ENCODE results near the gene CDH4. TPM values are rescaled to one million over a fixed set of nuclear protein-coding genes. Genes with fewer than 3 reads are reported as not detected.

The CDH4 gene
- total and polyA plus RNA-seq, 9 donors: 0.12 to 4.4 (median 0.36) TPM

GRCh38 chr20:61664556-61665320 is 412.7 kb downstream of the CDH4 start:
- Histone ChIP-seq H3K36me3 (no peaks in the 10 kb centered on the region), H3K27ac (no peak overlapping the region), H3K27me3 (no peaks in the 10 kb centered on the region), H3K9me3 (no peaks in the 10 kb centered on the region), H3K4me3 (no peak overlapping the region), H3K4me1 (ENCODE audit: insufficient read depth) (no peaks in the 10 kb centered on the region)
- no peak for DNase-seq
- TF ChIP-seq POLR2A (IDR thresholded peaks at IDR 0.05) (no peak), EP300 (IDR thresholded peaks at IDR 0.05) (no peak), CTCF (IDR thresholded peaks at IDR 0.05) (no peak)
- WGBS, 3 donors: 39 to 59% (median 51%) methylated on average over 20 of the region's 20 CpGs
- intact Hi-C loops (cut with DNase I): no loop called here

GRCh38 chr20:61665528-61666470 is 413.7 kb downstream of the CDH4 start:
- intact Hi-C loops (cut with DNase I): no loop called here
- DNase-seq: no peak
- H3K36me3 ChIP-seq: no peaks in the 10 kb centered on the region
- H3K4me1 ChIP-seq (ENCODE audit: insufficient read depth): no peaks in the 10 kb centered on the region
- WGBS, 3 donors: 73 to 83% (median 80%) methylated on average over 32 of the region's 32 CpGs
- H3K4me3 ChIP-seq: no peak overlapping the region
- no peaks in the 10 kb centered on the region for H3K9me3 ChIP-seq
- no peak overlapping the region for H3K27ac ChIP-seq
- H3K27me3 ChIP-seq: no peaks in the 10 kb centered on the region
- no peak for TF ChIP-seq EP300 (IDR thresholded peaks at IDR 0.05)
- TF ChIP-seq CTCF (IDR thresholded peaks at IDR 0.05): no peak
- no peak for TF ChIP-seq POLR2A (IDR thresholded peaks at IDR 0.05)

GRCh38 chr20:61666471-61666832 is 414.4 kb downstream of the CDH4 start:
- TF ChIP-seq CTCF (IDR thresholded peaks at IDR 0.05) (no peak), POLR2A (IDR thresholded peaks at IDR 0.05) (no peak), EP300 (IDR thresholded peaks at IDR 0.05) (no peak)
- intact Hi-C loops (cut with DNase I): no loop called here
- no peak overlapping the region for H3K27ac ChIP-seq
- H3K4me3 ChIP-seq: no peak overlapping the region
- H3K9me3 ChIP-seq: no peaks in the 10 kb centered on the region
- WGBS, 3 donors: 85 to 88% (median 86%) methylated on average over 9 of the region's 9 CpGs
- no peak for DNase-seq
- H3K27me3 ChIP-seq: no peaks in the 10 kb centered on the region
- H3K4me1 ChIP-seq (ENCODE audit: insufficient read depth): no peaks in the 10 kb centered on the region
- no peaks in the 10 kb centered on the region for H3K36me3 ChIP-seq

GRCh38 chr20:61667056-61667792 is 415.2 kb downstream of the CDH4 start:
- H3K36me3 ChIP-seq: no peaks in the 10 kb centered on the region
- no peaks in the 10 kb centered on the region for H3K27me3 ChIP-seq
- DNase-seq: no peak
- TF ChIP-seq CTCF (IDR thresholded peaks at IDR 0.05): no peak
- TF ChIP-seq POLR2A (IDR thresholded peaks at IDR 0.05): no peak
- TF ChIP-seq EP300 (IDR thresholded peaks at IDR 0.05): no peak
- no peaks in the 10 kb centered on the region for H3K4me1 ChIP-seq (ENCODE audit: insufficient read depth)
- WGBS, 3 donors: 79 to 90% (median 85%) methylated on average over 19 to 20 of the region's 20 CpGs
- no peak overlapping the region for H3K27ac ChIP-seq
- H3K9me3 ChIP-seq: no peaks in the 10 kb centered on the region
- no peak overlapping the region for H3K4me3 ChIP-seq
- intact Hi-C loops (cut with DNase I): no loop called here

All from ovary (tissue), 9 donors.